Measurements from ENCODE around the gene PRKAA2.
"Not testable (repeated sequence)": the region's sequence is repeated elsewhere in the genome, so short reads cannot be mapped to it uniquely, and the experiment has no call there.

PRKAA2 gene

GRCh38 chr1:56644919-56645676 lies at the start of gene PRKAA2:
PRKAA2 (plus strand) TSS chr1:56645314; CDS start chr1:56645388, 74 bp downstream.
- in situ Hi-C loops (cut with HindIII; ENCODE audit: low sequenced_read_pairs): no loop called here

DNA sequence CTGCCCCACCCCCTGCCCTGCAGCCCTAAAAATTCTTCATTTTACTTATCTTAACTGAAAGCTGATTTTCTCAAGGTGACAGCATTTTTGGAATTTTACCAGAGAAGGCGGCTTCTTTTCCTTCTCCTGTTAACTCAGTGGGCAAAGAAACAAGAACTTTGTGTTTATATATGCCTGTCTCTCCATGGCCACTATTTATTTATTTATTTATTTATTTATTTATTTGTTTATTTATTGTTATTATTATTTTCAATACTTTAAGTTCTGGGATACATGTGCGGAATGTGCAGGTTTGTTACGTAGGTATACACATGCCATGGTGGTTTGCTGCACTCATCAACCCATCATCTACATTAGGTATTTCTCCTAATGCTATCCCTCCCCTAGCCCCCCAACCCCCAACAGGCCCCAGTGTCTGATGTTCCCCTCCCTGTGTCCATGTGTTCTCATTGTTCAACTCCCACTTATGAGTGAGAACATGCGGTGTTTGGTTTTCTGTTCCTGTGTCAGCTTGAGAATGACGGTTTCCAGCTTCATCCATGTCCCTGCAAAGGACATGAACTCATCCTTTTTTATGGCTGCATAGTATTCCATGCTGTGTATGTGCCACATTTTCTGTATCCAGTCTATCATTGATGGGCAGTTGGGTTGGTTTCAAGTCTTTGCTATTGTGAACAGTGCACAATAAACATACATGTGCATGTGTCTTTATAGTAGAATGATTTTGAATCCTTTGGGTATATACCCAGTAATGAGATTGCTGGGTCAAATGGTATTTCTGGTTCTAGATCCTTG lies 49.5 kb upstream of the PRKAA2 start:
- in situ Hi-C loops (cut with HindIII; ENCODE audit: low sequenced_read_pairs): not testable (repeated sequence)

- in situ Hi-C loops (cut with HindIII; ENCODE audit: low sequenced_read_pairs): not testable (repeated sequence)
Observed at GRCh38 chr1:56610097-56610496, 35.0 kb upstream of the PRKAA2 start.

DNA sequence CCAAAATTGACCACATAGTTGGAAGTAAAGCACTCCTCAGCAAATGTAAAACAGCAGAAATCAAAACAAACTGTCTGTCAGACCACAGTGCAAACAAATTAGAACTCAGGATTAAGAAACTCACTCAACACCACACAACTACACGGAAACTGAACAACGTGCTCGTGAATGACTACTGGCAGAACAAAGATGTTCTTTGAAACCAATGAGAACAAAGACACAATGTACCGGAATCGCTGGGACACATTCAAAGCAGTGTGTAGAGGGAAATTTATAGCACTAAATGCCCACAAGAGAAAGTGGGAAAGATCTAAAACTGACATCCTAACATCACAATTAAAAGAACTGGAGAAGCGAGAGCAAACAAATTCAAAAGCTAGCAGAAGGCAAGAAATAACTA lies 34.3 kb upstream of the PRKAA2 start:
- in situ Hi-C loops (cut with HindIII; ENCODE audit: low sequenced_read_pairs): not testable (repeated sequence)

DNA sequence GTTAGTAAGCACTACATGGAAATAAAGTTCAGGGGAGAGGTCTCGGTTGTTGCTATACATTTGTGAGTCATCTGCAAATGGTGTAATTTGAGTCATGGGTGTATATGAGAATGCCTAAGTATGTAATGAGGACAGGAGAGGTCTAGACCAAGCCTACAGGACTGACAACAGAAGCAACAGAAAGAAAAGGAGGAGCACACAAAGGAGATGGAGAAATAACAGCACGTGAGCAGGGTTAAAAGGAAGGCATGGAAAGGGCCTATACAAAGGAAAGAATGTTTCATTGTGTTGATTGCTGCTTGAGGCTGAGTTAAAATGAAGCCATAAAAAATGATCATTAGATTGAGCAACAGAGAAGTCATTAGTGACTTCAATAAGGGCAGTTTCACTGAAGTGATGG lies 28.0 kb upstream of the PRKAA2 start:
- in situ Hi-C loops (cut with HindIII; ENCODE audit: low sequenced_read_pairs): no loop called here

GRCh38 chr1:56625819-56626440 lies 19.2 kb upstream of the PRKAA2 start:
- in situ Hi-C loops (cut with HindIII; ENCODE audit: low sequenced_read_pairs): no loop called here

DNA sequence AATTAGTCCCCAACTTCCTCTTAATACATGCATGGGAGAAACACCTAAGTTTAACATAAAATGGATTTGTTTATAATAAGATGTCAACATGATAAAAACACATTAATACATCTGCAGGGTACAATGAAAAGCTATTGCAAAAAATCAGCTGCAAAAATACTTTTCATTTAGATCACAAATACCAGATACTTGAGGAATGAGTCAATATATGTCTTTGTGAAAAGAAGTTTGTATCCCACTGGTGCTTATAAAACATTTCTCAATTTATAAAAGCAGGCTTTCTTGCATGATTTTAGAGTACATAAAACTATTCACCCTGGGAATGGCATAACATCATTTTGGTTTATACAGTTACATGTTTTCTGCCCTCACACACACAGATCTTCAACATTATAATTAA lies 18.6 kb upstream of the PRKAA2 start:
- in situ Hi-C loops (cut with HindIII; ENCODE audit: low sequenced_read_pairs): no loop called here

- in situ Hi-C loops (cut with HindIII; ENCODE audit: low sequenced_read_pairs): no loop called here
Observed at GRCh38 chr1:56627019-56627635, 18.0 kb upstream of the PRKAA2 start.

- in situ Hi-C loops (cut with HindIII; ENCODE audit: low sequenced_read_pairs): no loop called here
Observed at GRCh38 chr1:56627636-56628039, 17.5 kb upstream of the PRKAA2 start.

DNA sequence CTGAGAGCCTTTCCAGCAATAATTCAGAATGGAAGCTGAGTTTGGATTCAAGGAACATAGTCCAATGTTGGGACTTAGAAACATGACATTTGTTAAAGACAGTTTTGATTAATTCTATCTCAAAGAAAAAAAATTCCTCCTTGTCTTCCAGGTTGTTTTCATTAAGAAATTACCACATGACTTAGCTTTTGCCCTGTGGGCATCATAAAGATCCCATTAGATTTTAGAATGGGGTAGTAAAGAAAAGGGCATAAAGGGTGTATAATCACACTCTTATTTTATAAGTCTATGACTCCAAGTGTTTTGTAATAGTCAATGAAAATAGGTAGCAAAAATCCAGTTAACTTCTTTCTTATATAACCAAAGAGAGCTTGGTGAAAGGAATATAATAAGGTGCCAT lies 14.3 kb upstream of the PRKAA2 start:
- in situ Hi-C loops (cut with HindIII; ENCODE audit: low sequenced_read_pairs): no loop called here

DNA sequence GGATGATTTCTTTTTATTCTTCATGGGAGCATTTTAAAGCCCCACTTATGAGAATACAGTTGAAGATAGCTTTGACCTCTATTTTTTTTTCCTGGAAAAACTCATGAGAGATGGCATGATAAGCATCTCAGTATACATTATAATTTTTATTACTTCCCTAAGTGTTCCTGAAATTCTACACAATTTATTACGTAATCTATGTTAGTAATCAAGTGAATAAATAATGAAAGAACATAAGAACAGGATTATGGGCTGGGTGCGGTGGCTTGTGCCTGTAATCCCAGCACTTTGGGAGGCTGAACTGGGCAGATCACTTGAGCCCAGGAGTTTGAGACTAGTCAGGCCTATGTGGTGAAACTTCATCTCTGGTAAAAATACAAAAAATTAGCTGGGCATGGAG lies 13.2 kb upstream of the PRKAA2 start:
- in situ Hi-C loops (cut with HindIII; ENCODE audit: low sequenced_read_pairs): no loop called here

DNA sequence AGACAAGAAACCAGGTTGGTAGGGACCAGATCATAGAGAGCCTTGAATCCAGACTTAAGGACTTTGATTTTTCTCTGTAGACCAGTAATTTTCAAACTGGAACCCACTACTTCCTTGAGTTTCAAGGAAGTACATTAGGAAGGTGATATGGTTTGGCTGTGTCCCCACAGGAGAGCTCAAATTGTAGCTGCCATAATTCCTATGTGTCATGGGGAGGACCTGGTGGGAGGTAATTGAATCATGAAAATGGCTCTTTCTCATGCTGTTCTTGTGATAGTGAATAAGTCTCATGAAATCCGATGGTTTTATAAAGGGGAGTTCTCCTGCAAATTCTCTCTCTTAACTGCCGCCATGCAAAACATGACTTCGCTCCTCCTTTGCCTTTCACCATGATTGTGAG lies 10.1 kb upstream of the PRKAA2 start:
- in situ Hi-C loops (cut with HindIII; ENCODE audit: low sequenced_read_pairs): no loop called here

DNA sequence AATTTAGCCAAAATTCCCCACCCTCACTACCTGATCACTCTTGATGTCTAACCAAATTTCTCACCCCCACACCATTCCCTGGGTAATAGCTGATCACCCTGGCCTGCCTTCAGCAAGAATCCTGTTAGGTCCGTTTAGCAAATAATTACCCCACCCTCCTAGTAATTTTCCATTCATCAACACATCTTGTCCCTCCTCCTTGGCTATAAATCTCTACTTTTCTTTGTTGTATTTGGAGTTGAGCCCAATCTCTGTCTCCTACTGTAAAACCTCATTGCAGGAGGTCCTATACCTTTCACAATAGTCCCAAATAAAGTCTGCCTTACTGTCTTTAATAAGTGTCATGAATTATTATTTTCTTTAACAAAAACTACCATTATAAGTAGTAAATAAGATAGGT lies 6.9 kb upstream of the PRKAA2 start:
- in situ Hi-C loops (cut with HindIII; ENCODE audit: low sequenced_read_pairs): no loop called here

DNA sequence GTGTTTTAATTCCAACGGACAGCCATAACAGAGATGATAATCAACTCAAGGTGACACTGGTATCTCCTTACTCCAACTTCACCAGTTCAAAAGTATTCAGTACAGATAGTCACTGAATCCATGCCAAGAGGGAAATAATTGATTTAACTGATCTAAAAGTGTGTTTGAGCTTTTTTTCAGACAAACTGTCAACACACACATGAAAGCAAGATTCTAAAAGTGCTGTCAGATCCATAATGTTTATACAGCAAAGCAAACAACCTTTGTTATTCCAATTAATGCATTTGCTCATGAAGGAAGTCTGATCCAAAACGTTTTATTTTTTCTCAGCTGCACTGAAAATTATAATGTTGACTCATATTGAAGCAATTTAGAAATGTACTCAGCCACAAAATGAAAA lies 5.9 kb upstream of the PRKAA2 start:
- in situ Hi-C loops (cut with HindIII; ENCODE audit: low sequenced_read_pairs): no loop called here

- in situ Hi-C loops (cut with HindIII; ENCODE audit: low sequenced_read_pairs): no loop called here
Observed at GRCh38 chr1:56643661-56644060, 1.5 kb upstream of the PRKAA2 start.

- in situ Hi-C loops (cut with HindIII; ENCODE audit: low sequenced_read_pairs): no loop called here
Observed at GRCh38 chr1:56644064-56644918, 823 bp upstream of the PRKAA2 start.

- in situ Hi-C loops (cut with HindIII; ENCODE audit: low sequenced_read_pairs): no loop called here
Observed at GRCh38 chr1:56645677-56646305, 677 bp downstream of the PRKAA2 start.

DNA sequence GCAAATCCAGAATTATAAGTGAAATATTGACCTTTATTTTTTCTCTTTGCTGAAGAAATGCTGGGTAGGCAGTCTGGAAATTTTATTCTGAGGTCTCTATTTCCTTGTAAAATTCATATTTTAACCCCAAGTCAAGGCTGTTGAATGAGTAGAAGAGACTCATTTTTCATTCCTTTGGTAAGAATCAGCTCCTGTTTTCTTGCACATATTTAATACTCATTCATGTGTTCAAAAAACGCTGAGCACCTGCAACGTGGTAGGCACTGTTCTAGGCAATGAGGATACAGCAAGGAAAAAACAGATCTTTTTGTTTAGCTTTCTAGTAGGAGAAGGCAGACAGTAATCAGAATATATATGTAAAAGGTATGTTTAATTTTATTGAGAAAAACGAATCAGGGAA lies 1.5 kb downstream of the PRKAA2 start:
- in situ Hi-C loops (cut with HindIII; ENCODE audit: low sequenced_read_pairs): no loop called here

- in situ Hi-C loops (cut with HindIII; ENCODE audit: low sequenced_read_pairs): no loop called here
Observed at GRCh38 chr1:56647106-56647505, 2.0 kb downstream of the PRKAA2 start.

DNA sequence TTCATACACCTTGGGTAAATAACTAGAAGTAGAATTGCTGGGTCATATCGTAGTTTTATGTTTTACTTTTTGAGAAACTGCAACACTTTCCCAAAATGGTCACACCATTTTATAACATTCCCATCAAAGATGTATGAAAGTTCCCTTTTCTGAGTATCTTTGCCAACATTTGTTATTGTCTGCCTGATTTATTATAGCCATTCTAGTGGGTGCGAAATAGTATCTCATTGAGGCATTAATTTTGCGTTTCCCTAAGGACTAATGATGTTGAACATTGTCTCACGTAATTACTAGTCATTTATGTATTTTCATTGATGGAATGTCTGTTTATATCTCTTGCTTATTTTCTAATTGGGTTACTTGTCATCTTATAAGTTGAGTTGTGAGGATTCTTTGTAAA lies 3.4 kb downstream of the PRKAA2 start:
- in situ Hi-C loops (cut with HindIII; ENCODE audit: low sequenced_read_pairs): no loop called here
